HG03045 (cell line): ENCODE data around the gene MAP3K19.
"Not testable (repeated sequence)": the region's sequence is repeated elsewhere in the genome, so short reads cannot be mapped to it uniquely, and the experiment has no call there.

Experiments
- ATAC-seq: cut with Tn5 transposase; IDR thresholded peaks from one replicate; pipeline ENCODE4 v1.9.1; 2021; ENCODE audit warnings: mild to moderate bottlenecking, moderate library complexity; ENCODE audit not compliant: unreplicated experiment

Gene MAP3K19

DNA sequence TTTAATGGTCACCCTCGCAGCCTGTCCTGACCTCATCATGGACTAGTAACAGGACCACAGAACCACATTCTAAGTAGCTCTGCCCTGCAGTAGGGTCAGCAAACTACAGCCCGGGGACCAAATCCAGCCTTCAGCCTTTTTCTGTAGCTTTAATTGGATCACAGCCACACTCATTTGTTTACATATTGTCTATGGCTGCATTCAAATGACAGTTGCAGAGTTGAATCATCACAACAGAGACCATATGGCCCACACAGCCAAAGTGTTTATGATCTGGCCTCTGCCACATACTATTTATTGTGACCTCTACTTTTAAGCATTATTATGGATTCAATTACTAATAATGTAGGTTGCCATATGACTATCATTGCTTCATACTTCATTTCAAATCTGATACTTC, 47.7 kb downstream of the MAP3K19 start:
- no peak for ATAC-seq

DNA sequence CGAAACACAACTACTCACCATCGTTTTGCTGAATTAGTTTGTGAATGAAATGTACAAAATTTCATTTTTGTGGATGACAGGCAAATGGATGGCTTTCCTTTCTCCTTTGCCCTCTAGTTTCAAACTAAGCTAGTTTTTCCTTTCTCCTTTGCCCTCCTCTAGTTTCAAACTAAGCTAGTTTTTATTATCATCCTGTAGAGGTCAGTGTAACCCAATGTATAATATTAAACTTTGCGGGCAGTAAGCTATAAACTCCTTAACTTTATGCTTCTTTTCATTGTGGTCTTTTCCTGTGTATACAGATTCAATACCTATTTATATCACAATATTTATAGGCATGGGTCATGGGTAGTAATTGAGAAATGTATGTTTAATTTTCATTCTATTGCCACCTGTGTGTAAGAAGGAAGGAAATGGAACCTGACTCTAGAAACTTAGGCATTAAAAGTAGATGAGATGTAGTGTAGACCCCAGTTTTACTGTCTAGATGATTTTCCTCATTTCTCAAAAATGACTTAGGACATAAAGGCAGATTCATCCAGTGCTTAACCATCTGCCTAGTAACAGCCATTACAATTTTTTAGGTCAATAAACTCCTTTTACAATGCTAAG, 58.1 kb downstream of the MAP3K19 start:
- no peak for ATAC-seq

DNA sequence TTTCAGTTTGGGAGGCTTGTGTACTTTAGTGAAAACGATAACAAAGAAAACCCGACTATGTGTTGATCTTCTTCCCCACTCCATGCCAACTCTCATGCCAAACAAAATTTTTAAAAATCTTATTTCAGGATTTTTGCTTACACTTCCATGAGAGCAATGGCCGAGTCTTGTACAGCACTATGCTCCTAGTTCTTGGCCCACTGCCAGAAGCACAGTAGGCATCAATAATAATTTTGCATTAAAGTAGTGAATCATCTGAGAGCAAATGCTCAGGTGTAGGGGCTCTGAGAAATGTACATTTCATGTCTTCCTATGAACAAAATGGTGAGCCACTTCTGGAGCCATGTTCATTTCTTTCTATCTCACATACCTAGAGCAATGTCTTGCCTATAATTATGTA, 62.2 kb downstream of the MAP3K19 start:
- ATAC-seq, result no peak

DNA sequence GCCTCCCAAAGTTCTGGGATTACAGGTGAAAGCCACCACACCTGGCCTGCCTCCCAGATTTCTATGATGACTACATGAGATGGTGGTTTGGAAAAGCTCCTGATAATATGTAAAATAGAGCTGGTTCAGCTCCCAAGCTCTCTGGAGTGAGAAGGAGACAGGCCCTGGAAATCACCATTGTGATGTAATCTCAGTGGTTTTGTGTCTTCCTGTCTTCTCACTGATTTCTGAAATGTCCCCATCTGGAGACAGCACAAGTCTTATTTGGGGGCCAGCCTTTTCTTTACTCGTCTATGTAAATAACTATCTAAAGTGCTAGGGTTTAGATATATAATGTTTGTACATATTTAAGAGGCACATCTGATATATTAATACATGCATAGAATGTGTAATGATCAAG, 64.6 kb downstream of the MAP3K19 start:
- ATAC-seq, result no peak

DNA sequence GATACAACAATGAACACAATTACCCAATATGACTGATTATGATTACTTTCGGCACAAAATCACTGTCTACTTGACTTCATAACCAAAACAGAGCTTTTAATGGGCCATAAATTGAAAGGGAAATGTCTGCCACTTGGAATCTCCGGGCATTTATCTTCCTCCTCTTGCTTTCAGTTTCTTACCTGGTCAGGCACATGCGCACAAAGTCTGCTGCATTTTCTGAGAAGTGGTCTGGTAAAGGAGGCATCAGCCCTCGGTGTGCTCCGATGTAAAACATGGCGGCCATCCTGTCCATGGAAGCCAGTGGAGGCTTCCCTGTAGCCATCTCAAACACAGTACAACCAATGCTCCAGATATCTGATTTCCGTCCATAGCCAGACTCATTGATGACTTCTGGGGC, 66.6 kb downstream of the MAP3K19 start:
- no peak for ATAC-seq

DNA sequence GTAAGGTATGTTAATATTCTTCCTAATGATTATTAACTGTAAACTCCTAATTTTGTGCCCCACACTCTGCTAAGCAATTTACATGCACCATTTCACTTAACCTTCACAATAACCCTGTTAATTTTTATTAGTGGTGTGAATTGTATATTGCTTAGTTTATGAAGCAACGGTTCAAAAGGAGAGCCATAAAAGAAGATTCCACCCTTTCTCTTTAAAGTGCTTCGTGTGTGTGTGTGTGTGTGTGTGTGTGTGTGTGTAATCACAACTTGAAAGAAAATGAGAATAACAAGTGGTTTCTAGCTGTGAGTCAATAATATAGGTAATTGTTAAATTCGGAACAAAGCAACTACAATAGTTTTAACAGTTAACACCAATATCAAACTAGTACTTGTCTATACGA, 68.0 kb downstream of the MAP3K19 start:
- ATAC-seq, result no peak

DNA sequence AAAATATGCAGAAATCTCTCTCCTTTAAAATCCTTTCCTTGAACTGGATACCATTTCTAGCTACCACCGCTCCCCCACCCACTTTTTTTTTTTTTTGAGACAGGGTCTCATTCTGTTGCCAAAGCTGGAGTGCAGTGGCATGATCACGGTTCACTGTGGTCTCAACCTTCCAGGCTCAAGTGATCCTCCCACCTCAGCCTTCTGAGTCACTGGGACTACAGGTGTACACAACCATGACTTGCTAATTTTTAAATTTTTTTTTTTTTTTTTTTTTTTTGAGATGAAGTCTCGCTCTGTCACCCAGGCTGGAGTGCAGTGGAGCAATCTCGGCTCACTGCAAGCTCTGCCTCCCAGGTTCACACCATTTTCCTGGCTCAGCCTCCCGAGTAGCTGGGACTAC, 70.1 kb downstream of the MAP3K19 start:
- not testable (repeated sequence) for ATAC-seq

DNA sequence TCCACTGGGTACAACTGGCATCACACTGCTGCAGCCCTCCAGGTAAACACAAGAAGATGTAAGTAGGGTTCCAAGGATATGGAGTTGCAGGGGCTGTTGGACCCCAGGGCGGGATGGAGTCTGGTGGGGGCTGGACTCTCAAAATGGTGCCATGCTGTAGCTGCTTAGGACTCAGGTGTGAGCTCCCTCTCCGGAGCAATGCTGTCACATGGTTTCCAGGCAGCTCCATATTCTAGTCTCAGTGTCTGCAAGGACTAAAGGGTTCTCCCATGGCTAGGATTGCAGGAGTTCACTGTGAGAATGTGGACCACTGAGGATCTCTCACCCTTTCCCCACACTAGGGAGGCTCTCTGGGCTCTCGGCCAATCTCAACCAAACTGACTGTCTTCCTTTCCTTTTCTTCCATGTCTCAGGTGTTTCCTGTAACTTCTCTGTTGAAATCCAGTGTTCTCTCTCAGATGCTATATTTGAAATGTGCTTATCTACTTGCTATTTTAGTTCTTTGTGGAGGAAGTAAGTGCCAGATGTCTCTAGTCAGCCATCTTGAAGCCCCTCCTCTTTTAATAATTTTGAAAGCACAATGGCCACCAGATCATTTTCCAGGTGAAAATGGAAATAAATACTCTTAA, 71.1 kb downstream of the MAP3K19 start:
- no peak for ATAC-seq

DNA sequence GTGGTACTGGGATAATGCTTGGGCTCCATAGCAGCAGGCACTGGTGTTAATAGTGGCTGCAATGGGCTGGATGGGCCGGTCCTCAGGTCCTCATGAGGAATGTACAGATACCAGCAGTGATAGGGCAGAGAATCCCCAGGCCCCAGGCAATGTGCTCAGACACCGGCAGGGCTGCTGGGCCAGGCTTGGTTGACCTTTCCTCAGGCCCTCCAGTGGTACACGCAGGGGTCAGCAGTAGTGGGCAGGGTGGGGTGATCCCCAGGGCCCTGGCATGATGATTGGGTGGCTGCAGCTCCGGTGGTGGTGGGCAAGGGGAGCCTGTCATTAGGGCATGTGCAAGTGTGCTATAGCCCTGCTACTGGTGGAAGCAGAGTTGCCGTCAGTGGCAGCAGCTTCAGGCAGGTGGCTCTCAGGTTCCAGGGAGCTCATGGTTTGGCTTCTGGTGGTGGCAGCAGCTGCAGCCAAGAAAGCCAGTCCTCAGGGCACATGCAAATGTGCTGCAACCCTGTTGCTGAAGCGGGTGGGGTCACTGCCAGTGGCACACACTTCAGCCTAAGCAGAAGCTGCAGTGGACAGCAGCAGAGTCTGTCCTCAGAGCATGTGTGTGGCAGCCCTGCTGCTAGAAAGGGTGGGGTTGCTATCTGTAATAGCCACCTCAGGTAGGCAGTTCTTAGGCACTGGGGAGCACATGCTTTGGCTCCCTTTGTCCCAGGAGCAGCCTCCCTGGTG, 71.8 kb downstream of the MAP3K19 start:
- ATAC-seq, result no peak

DNA sequence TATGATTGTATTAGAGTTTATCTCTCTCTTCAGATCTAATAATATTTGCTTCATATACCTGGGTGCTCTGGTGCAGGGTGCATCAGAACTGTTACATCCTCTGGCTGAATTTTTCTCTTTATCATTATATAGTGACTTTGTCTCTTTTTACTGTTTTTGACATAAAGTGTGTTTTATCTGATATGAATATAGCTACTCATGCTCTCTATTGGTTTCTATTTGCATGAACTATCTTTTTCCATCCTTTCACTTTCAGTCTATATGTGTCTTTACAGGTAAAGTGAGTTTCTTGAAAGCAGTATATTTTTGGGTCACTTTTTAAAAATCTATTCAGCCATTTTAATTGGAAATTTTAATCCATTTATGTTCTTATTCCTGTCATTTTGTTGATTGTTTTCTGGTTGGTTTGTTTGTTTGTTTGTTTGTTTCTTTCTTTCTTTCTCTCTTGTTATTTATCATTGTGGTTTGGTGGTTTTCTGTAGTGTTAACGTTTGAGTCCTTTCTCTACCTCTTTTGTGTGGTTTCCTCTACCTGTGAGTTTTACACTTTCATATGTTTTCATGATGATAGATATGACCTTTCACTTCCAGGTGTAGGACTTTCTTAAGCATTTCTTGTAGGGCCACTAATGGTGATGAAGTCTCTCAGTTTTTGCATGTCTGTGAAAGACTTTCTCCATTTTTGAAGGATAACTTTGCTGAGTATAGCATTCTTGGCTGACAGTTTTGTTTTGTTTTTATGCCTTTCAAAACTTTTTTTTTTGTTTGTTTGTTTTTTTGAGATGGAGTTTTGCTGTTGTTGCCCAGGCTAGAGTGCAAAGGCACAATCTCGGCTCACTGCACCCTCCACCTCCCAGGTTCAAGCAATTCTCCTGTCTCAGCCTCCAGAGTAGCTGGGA, 73.8 kb downstream of the MAP3K19 start:
- no peak for ATAC-seq

DNA sequence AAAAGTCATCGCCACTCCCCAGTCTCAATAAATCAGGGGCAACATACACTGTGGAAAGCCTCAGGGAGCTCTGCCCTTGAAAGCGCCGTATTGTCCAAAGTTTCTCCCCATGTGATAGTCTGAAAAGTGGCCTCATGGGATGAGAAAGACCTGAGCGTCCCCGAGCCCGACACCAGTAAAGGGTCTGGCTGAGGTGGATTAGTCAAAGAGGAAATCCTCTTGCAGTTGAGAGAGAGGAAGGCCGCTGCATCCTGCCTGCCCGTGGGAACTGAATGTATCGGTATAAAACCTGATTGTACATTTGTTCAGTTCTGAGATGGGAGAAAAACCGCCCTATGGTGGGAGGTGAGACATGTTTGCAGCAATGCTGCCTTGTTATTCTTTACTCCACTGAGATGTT, 80.1 kb downstream of the MAP3K19 start:
- not testable (repeated sequence) for ATAC-seq

DNA sequence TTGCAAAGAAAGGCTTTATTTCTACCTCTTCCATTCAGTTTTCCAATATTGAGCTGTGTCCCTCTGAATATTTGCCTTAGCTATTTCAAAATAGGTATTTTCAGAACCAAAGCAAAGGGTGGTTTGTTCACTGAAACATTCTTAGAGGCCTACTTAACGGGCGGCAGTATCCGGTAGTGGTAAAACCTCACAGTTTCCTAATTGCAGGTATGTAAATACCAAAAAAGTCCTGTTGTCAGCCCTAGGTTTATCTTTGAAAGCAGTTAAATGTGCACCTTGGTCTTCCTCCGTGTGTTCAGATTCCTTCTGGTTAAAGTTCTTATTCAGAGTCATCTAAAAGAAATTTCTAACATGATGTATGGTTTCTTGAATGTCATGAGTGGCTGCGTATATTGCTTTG, 89.8 kb downstream of the MAP3K19 start:
- ATAC-seq, result no peak

DNA sequence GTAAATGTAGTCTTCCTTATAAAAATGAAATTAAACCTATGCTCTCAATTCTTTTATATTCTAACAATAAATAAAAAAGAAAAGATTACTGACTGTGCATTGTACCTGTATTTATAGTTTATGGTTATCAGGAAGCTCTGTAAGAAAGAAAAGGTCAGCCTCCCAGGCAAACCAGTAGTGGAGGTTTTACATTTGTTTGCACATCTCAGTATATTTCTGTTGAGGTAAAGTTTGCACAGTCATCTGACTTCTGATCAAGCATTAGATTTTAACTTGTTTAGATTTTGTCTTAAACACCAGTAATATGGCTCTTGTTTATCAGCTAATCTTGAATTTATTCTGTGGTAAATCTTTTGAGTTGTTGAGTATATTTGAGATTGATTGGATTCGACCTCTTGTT, 91.5 kb downstream of the MAP3K19 start:
- no peak for ATAC-seq

DNA sequence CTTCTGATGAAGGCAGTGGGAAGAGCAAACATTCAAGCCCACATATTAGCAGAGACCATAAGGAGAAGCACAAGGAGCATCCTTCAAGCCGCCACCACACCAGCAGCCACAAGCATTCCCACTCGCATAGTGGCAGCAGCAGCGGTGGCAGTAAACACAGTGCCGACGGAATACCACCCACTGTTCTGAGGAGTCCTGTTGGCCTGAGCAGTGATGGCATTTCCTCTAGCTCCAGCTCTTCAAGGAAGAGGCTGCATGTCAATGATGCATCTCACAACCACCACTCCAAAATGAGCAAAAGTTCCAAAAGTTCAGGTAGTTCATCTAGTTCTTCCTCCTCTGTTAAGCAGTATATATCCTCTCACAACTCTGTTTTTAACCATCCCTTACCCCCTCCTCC, 93.2 kb downstream of the MAP3K19 start:
- ATAC-seq, result no peak

DNA sequence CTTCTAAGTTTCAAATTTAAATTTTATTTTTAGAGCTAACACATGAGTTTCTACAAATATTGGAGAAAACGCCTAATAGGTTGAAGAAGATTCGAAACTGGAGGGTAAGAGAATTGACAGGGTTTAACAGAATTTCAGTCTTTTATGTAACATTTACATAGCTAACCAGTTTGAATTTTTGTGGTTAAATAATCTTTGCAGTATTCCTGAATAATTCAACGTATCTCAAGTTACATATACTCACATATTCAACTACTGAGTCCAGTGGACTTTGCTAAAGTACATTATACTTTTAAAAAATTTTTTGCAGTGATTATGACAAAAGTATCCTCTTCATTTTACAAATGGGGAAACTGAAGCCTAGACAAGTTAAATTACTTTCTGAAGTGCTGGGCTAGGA, 94.6 kb downstream of the MAP3K19 start:
- no peak for ATAC-seq

DNA sequence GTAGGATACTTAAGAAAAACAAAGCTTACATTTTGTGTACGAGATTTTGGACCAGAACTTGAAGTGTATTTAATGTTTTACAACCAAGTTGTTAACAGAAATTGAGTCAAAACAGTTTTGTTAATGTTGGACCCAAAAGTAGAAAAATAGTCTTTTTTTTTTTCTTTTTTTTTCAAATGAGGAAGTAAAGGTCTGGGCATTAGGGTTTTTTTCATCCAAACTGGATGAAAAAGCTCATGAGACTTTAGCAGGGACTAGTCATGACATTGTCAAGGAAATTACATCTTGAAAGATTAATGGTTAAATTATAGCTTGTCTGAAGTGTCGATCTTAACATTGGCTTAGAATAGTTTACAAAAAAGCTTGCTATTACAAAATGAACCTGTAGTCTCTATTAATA, 96.4 kb downstream of the MAP3K19 start:
- ATAC-seq, result no peak

DNA sequence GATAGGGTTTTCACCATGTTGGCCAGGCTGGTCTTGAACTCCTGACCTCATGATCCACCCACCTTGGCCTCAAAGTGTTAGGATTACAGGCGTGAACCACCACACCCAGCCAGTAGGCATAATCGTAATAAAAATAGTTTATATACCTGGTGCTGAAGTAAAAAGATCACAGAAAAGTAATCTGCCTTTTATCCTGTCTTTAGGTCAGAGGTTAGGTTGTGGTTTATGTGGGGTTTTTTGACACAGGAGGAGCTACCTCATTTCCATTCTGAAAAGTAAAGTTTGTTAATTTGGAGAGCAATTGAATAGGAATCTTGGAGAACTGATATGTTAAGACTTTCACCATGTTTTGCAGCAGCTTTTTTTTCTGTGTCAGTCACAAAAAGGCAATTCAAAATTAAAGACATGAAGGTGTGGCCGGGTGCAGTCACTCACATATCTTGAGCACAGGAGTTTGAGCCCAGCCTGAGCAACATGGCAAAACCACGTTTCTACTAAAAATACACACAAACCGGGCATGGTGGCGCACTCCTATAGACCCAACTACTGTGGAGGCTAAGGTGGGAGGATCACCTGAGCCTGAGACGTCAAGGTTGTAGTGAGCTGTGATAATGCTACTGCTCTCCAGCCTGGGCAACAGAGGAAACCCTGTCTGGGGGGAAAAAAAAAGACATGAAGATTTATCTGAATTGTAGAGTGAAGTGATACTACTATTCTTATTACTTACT, 97.1 kb downstream of the MAP3K19 start:
- ATAC-seq, result no peak

DNA sequence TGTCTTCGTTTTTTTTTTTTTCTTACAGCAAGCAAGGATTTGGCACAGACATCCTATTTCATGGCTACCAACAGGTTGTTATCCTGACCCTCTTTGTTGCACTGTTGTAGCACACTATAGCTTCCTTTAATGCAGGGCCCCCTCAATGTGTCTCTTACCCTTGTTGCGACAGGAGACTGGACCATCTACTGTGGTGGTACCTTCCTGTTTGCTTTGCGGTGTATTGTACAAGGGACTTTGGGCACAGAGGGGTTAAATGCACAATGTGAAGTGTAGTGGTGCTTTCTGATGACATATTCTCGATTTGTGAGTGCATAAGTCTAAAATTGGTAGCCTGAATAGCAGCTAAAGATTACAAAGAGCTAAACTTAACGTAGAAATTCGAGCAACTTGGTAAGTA, 101.2 kb downstream of the MAP3K19 start:
- no peak for ATAC-seq

DNA sequence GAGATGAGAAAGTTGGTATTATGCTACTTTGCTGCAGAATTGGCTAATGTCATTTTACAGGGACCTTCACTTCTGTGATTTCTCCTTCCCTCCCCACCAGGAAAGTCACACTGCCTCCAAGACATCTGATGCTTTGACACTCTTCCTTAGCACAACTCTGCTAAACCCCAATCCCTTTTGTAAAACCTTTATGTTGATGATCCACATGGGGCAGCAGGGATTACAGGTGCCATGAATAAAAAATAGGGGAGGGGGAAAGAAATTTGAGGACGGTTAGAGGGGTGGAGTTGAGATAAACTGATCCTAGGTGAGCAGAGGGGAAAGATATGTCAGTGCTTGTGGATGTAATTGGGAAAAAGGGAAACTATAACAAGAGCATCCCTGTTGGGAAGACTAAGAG, 102.3 kb downstream of the MAP3K19 start:
- ATAC-seq, result no peak

DNA sequence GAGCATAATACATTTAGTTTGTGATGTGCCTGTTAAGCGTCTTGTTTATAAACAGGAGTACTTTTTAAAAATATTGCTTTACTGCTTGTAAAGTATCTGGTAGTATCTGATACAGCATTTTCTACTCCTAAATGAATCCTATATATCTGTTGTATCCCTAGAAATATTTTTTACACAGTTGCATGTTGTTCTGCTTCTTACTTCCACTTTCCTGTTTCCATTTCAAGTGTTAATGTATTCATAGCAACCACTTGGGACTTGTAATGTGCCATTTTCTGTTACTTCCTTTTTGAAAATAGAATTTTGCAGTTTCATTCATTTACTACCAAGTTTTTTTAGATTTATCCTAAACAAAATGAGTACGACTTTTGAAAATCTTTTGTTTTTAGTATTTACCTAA, 103.7 kb downstream of the MAP3K19 start:
- ATAC-seq, result no peak

DNA sequence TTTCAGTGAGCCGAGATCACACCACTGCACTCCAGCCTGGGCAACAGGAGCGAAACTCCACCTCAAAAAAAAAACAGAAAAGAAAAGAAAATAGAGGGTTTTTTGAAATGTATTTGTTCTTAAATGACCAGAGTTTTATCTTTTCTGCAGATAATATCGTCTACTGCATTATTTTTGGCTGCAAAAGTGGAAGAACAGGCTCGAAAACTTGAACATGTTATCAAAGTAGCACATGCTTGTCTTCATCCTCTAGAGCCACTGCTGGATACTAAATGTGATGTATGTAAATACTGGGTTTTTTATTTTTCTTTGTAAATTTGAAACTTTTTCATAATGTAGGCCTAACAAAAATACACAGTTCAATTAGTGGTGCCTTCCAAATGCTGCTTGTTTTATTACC, 110.6 kb downstream of the MAP3K19 start:
- no peak for ATAC-seq
